Effector memory CD4-positive, alpha-beta T cell (primary cell): ENCODE measurements around the gene DROSHA.

Experiments
- DNase-seq, 3 donors: peaks; one replicate each; pipeline ENCODE4 v3.0.0-alpha.2; 2020
- H3K27ac ChIP-seq: 2 replicates; pipeline ENCODE4 v1.7.0; 2013; ENCODE audit warnings: mild to moderate bottlenecking, low read length, moderate library complexity; ENCODE audit not compliant: insufficient read depth, poor library complexity, severe bottlenecking
- H3K27me3 ChIP-seq: replicated peaks from 2 replicates; pipeline ENCODE4 v1.7.0; 2013; ENCODE audit warnings: mild to moderate bottlenecking, low read length; ENCODE audit not compliant: insufficient read depth, control insufficient read depth, poor library complexity, severe bottlenecking
- H3K36me3 ChIP-seq: 2 replicates; pipeline ENCODE4 v1.7.0; 2013; ENCODE audit warnings: mild to moderate bottlenecking, low read length, moderate library complexity; ENCODE audit not compliant: control insufficient read depth, insufficient read depth
- H3K4me1 ChIP-seq: 2 replicates; pipeline ENCODE4 v1.7.0; 2013; ENCODE audit warnings: low read length, mild to moderate bottlenecking; ENCODE audit not compliant: control insufficient read depth, insufficient read depth, poor library complexity, severe bottlenecking
- H3K4me3 ChIP-seq: 2 replicates; pipeline ENCODE4 v1.7.0; 2013; ENCODE audit warnings: low read length, low read depth, mild to moderate bottlenecking; ENCODE audit not compliant: insufficient read depth, poor library complexity, severe bottlenecking
- H3K9me3 ChIP-seq: 2 replicates; pipeline ENCODE4 v1.7.0; 2013; ENCODE audit warnings: mild to moderate bottlenecking, low read length, moderate library complexity; ENCODE audit not compliant: control insufficient read depth

The DROSHA gene

GRCh38 chr5:31452314-31452713, 79.6 kb downstream of the DROSHA start:
- Histone ChIP-seq H3K36me3 (peaks cover 30% of the 10 kb centered on the region), H3K9me3 (no peaks in the 10 kb centered on the region), H3K27me3 (no peaks in the 10 kb centered on the region), H3K27ac (no peak overlapping the region), H3K4me3 (no peak overlapping the region), H3K4me1 (no peaks in the 10 kb centered on the region)
- no peak for DNase-seq

- Histone ChIP-seq H3K4me1 (no peaks in the 10 kb centered on the region), H3K9me3 (no peaks in the 10 kb centered on the region)
Observed at GRCh38 chr5:31449962-31450361, 81.9 kb downstream of the DROSHA start.

DNA sequence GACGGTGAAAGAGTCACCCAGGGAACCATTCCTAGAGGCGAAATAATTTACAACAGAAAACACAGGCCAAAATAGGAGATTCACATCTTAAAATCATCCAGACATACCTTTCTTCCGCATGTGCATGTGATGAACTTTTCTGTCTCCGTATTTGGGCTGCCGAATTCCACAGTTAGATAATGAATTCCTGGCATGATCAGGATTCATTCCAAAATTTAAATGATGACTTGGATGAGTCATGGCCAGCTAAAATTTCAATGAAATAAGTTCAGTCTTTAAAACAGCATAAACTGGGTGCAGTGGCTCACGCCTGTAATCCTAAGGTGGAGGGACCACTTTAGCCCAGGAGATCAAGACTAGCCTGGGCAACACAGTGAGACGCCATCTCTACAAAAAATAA, 82.7 kb downstream of the DROSHA start:
- Histone ChIP-seq H3K4me1 (no peaks in the 10 kb centered on the region), H3K27me3 (no peaks in the 10 kb centered on the region), H3K4me3 (no peak overlapping the region), H3K36me3 (peaks cover 25% of the 10 kb centered on the region), H3K27ac (no peak overlapping the region), H3K9me3 (no peaks in the 10 kb centered on the region)
- DNase-seq, result no peak

More at GRCh38 chr5:31449962-31450361, 81.9 kb downstream of the DROSHA start:
- no peak for DNase-seq
- Histone ChIP-seq H3K4me3 (no peak overlapping the region), H3K27me3 (no peaks in the 10 kb centered on the region), H3K27ac (no peak overlapping the region), H3K36me3 (peaks cover 25% of the 10 kb centered on the region)

DNA sequence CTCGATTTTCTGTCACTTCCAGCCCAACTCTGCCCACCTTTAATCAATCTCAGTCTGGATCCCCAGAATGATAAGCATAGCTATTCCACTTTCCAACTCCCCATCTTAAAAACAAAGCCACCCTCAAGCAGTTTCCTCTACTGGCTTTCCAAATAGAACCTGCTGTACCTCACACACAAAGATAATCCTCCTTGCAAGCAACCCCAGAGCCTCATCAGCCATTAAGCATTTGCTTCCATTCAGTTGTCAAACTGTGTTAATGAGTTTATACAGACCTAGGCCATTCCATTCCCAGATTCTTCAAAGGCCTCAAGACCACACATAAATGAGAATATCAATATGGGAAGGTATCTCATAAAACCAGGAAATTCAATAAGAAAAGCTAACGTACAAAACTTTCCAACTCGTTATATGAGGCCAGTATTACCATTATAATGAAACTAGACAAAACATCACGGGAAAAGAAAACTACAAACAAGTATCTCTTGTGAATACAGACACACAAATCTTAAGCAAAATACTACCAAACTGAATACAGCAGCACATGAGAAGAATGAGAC, 86.8 kb downstream of the DROSHA start:
- no peak for DNase-seq
- Histone ChIP-seq H3K27ac (no peak overlapping the region), H3K36me3 (peaks cover 9% of the 10 kb centered on the region)

DNA sequence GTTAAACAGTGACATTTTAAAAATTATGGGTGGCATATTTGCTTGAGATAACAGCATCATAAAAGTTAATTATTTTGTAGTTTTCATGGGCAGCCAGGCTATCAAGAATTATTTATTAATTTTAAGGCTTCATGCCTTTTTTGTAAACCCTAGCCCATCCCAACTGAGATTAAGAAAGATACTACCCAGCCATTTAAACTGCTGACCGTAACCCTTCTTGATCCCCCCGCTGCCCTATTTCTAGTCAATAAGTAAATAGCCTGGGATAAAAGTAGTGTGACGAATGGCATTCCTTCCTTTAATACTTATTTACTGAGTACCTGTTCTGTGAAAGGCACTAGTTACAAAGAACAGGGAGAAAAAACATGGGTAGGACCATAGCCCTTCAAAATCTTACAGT, 88.3 kb downstream of the DROSHA start:
- Histone ChIP-seq H3K4me3 (no peak overlapping the region), H3K27ac (no peak overlapping the region), H3K4me1 (no peaks in the 10 kb centered on the region), H3K9me3 (no peaks in the 10 kb centered on the region), H3K36me3 (peaks cover 3% of the 10 kb centered on the region), H3K27me3 (no peaks in the 10 kb centered on the region)
- no peak for DNase-seq

More for the DNA sequence above, 86.8 kb downstream of the DROSHA start:
- Histone ChIP-seq H3K9me3 (no peaks in the 10 kb centered on the region), H3K4me3 (no peak overlapping the region), H3K4me1 (no peaks in the 10 kb centered on the region), H3K27me3 (no peaks in the 10 kb centered on the region)

- Histone ChIP-seq H3K4me1 (no peaks in the 10 kb centered on the region), H3K9me3 (no peaks in the 10 kb centered on the region), H3K27me3 (no peaks in the 10 kb centered on the region), H3K36me3 (peaks cover 3% of the 10 kb centered on the region), H3K27ac (no peak overlapping the region), H3K4me3 (no peak overlapping the region)
- DNase-seq, result no peak
Observed at GRCh38 chr5:31442058-31442745, 89.7 kb downstream of the DROSHA start.

DNA sequence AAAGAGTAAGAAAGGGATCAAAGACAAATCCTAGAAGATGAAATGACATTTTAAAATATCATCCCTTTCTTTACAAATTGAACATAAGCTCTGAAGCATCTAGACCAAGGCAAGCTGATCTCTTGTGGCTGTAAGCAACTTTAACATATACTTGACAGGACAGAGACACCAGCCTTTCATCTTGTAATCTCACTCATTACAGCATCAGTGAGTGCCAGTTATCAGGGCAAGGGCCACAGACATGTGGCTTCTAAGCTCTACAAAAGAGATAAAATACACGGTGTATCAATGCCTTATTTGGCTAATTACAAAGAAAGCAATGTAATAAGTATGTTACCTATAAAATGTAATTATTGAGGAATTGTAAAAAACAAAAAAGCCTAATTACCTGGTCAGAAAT, 95.0 kb downstream of the DROSHA start:
- Histone ChIP-seq H3K27me3 (no peaks in the 10 kb centered on the region), H3K27ac (no peak overlapping the region), H3K4me3 (no peak overlapping the region), H3K36me3 (peaks cover 22% of the 10 kb centered on the region), H3K9me3 (no peaks in the 10 kb centered on the region), H3K4me1 (no peaks in the 10 kb centered on the region)
- DNase-seq, result no peak

DNA sequence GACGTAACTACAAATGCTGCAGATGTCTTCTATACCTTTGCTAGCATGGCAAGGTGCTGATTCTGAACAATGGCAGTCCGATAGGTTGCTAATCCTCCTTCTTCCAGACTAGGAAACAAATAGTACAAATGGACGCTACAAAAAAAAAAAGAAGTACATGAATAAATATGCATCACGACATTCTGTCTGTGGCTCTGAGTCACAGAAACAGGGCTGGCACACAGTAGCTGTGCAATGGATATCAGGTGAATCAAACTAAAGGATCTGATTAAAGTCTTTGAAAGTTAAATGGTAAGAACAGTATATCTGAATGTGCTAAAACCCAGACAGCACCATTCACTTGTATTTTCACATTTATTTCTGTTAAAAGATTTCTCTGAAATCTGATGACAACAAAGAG, 96.2 kb downstream of the DROSHA start:
- Histone ChIP-seq H3K4me1 (no peaks in the 10 kb centered on the region), H3K4me3 (no peak overlapping the region), H3K27ac (no peak overlapping the region), H3K9me3 (no peaks in the 10 kb centered on the region), H3K36me3 (peaks cover 22% of the 10 kb centered on the region), H3K27me3 (no peaks in the 10 kb centered on the region)
- no peak for DNase-seq

- no peaks in the 10 kb centered on the region for H3K27me3 ChIP-seq
- H3K4me1 ChIP-seq, result no peaks in the 10 kb centered on the region
- H3K36me3 ChIP-seq, result peaks cover 24% of the 10 kb centered on the region
- H3K4me3 ChIP-seq, result no peak overlapping the region
- no peaks in the 10 kb centered on the region for H3K9me3 ChIP-seq
- no peak overlapping the region for H3K27ac ChIP-seq
- DNase-seq, result no peak
Observed at GRCh38 chr5:31434898-31435297, 97.0 kb downstream of the DROSHA start.

GRCh38 chr5:31433229-31433628, 98.7 kb downstream of the DROSHA start:
- Histone ChIP-seq H3K36me3 (peaks cover 27% of the 10 kb centered on the region), H3K4me3 (no peak overlapping the region)

More at GRCh38 chr5:31433229-31433628, 98.7 kb downstream of the DROSHA start:
- DNase-seq, result no peak
- Histone ChIP-seq H3K4me1 (no peaks in the 10 kb centered on the region), H3K27me3 (no peaks in the 10 kb centered on the region), H3K9me3 (no peaks in the 10 kb centered on the region), H3K27ac (no peak overlapping the region)
